Measurements from ENCODE around the gene TEX38. TPM values are rescaled to one million over a fixed set of nuclear protein-coding genes. Genes with fewer than 3 reads are reported as not detected.

TEX38 gene
- total RNA-seq, 1 experiment from 2014 or later, result 0.47 TPM

GRCh38 chr1:46621930-46622329, 49.7 kb upstream of the TEX38 start:
- Histone ChIP-seq H3K27ac (ENCODE audit: low read depth, low read length) (no peak overlapping the region), H3K79me2 (ENCODE audit: insufficient read depth, low read length) (no peaks in the 10 kb centered on the region), H3K27me3 (ENCODE audit: insufficient read depth, low read length) (no peaks in the 10 kb centered on the region), H3K4me3 (replicated peaks in 1 of 2; ENCODE audit: low read depth in 1 of 2, low read length in 2 of 2) (no peak overlapping the region), H3K9ac (ENCODE audit: low read length) (no peak overlapping the region), H3K4me1 (ENCODE audit: control insufficient read depth in 1 of 2, insufficient read depth in 2 of 2, low read length in 2 of 2) (peaks cover 0 to 22% of the 10 kb centered on the region in 2 experiments; a peak in 3 of 4 replicates), H4K20me1 (ENCODE audit: insufficient read depth) (no peaks in the 10 kb centered on the region), H2AFZ (ENCODE audit: low read depth, low read length, poor library complexity, severe bottlenecking) (no peak overlapping the region), H3K9me3 (ENCODE audit: control insufficient read depth in 1 of 2, insufficient read depth in 1 of 2, low read depth in 1 of 2, low read length in 2 of 2) (no peaks in the 10 kb centered on the region), H3K9me2 (ENCODE audit: insufficient read depth) (no peaks in the 10 kb centered on the region), H3K36me3 (ENCODE audit: control insufficient read depth in 1 of 2, insufficient read depth in 2 of 2, low read length in 2 of 2) (no peaks in the 10 kb centered on the region), H3K4me2 (ENCODE audit: low read length) (no peak overlapping the region)
- ATAC-seq, result no peak
- ChIA-PET POLR2A (no interaction called here), CTCF (interaction anchor here (0.8 to 1.3 kb wide), 4 partner anchors 10 to 103 kb away, joined by 3 to 5 read pairs (median 4); partner anchors contain the start of gene MKNK1), RAD21 (ENCODE audit: low non-redundant PET in 1 of 2, low total read pairs in 2 of 2, uncharacterized antibody in 2 of 2, unreplicated experiment in 2 of 2) (interaction anchor here in 1 of 2 experiments (0.9 kb wide), 1 partner anchor 103 kb away, joined by 4 read pairs; no protein-coding TSS in a partner anchor)
- no peak for TF ChIP-seq SRF (IDR thresholded peaks at IDR 0.05; ENCODE audit: low read depth)
- no peak for TF ChIP-seq CEBPB (IDR thresholded peaks at IDR 0.05; ENCODE audit: low read depth)
- TF ChIP-seq MAX (IDR thresholded peaks at IDR 0.05), result no peak
- TF ChIP-seq ZNF274 (IDR thresholded peaks at IDR 0.05; ENCODE audit: low read depth, low read length), result no peak
- TF ChIP-seq FOSL1 (IDR thresholded peaks at IDR 0.05; ENCODE audit: low read depth), result no peak
- TF ChIP-seq POLR2A (IDR thresholded peaks at IDR 0.05; ENCODE audit: borderline replicate concordance, extremely low read depth, insufficient read depth, insufficient read length), result no peak
- TF ChIP-seq EZH2phosphoT487 (IDR thresholded peaks at IDR 0.05; ENCODE audit: borderline replicate concordance), result no peak
- no peak for TF ChIP-seq YY1 (IDR thresholded peaks at IDR 0.05; ENCODE audit: extremely low read depth, insufficient replicate concordance, low read depth, low read length)
- TF ChIP-seq EZH2 (IDR thresholded peaks at IDR 0.05), result no peak
- no peak for TF ChIP-seq RAD21 (IDR thresholded peaks at IDR 0.05; ENCODE audit: low read depth)
- TF ChIP-seq ELF1 (IDR thresholded peaks at IDR 0.05; ENCODE audit: borderline replicate concordance, low read depth), result no peak
- no peak for TF ChIP-seq CTCF (IDR thresholded peaks at IDR 0.05 in 2 of 3, conservative IDR thresholded peaks at IDR 0.05 in 1 of 3; ENCODE audit: borderline replicate concordance in 1 of 3, insufficient read depth in 1 of 3, low read depth in 2 of 3, low read length in 2 of 3)
- no peak for TF ChIP-seq TCF7L2 (IDR thresholded peaks at IDR 0.05; ENCODE audit: borderline replicate concordance, extremely low read depth, insufficient read depth, insufficient read length)
- TF ChIP-seq ZFX (IDR thresholded peaks at IDR 0.05), result no peak
- TF ChIP-seq POLR2AphosphoS5 (IDR thresholded peaks at IDR 0.05; ENCODE audit: low read depth, low read length), result no peak
- no peak for TF ChIP-seq ATF3 (IDR thresholded peaks at IDR 0.05)
- no peak for TF ChIP-seq SP1 (IDR thresholded peaks at IDR 0.05; ENCODE audit: low read depth)
- no peak for TF ChIP-seq ZBTB33 (IDR thresholded peaks at IDR 0.05; ENCODE audit: extremely low read depth, insufficient replicate concordance, low read length)
- no peak for TF ChIP-seq SIN3A (IDR thresholded peaks at IDR 0.05; ENCODE audit: low read depth)
- no peak for TF ChIP-seq JUND (IDR thresholded peaks at IDR 0.05)
- DNase-seq (ENCODE audit: low read depth, low spot score), result no peak
- intact Hi-C loops (cut with micrococcal nuclease), result loop anchor here (1.0 kb wide), 1 partner anchor 103 kb away; no protein-coding TSS in a partner anchor
- no TSS peak for BruUV-seq (replicated peaks)
